Stimulated activated CD8-positive, alpha-beta memory T cell treated with anti-CD3 and anti-CD28 coated beads, Interleukin-7, amount 100 ng/mL, for 1 hour (primary cell): Measurements from ENCODE around the gene CSNK2A1.
"Not testable (repeated sequence)": the region's sequence is repeated elsewhere in the genome, so short reads cannot be mapped to it uniquely, and the experiment has no call there.

ENCODE experiments used
- DNase-seq, 2 donors: peaks; one replicate each; pipeline ENCODE4 v3.0.0-alpha.2; 2020; ENCODE audit warnings: low read depth in 2 of 2

The CSNK2A1 gene

GRCh38 chr20:454951-455350 is 88.6 kb downstream of the CSNK2A1 start:
- DNase-seq, result no peak

GRCh38 chr20:452021-452420 is 91.6 kb downstream of the CSNK2A1 start:
- not testable (repeated sequence) for DNase-seq

- DNase-seq, result no peak
These were observed 97.9 kb downstream of the CSNK2A1 start for GRCh38 chr20:445514-446336.

- DNase-seq, result no peak
These were observed 98.6 kb downstream of the CSNK2A1 start for GRCh38 chr20:444862-445426.

GRCh38 chr20:444117-444516 is 99.5 kb downstream of the CSNK2A1 start:
- DNase-seq, result no peak

- DNase-seq, result no peak
These were observed 100.3 kb downstream of the CSNK2A1 start for GRCh38 chr20:443223-443775.

GRCh38 chr20:440636-441035 is 103.0 kb downstream of the CSNK2A1 start:
- no peak for DNase-seq

- no peak for DNase-seq
These were observed 103.4 kb downstream of the CSNK2A1 start for GRCh38 chr20:440148-440547.

GRCh38 chr20:438571-439469 is 104.8 kb downstream of the CSNK2A1 start:
- DNase-seq, result peak in 1 of 2 donors; percentile 20

GRCh38 chr20:437787-438486 is 105.7 kb downstream of the CSNK2A1 start:
- DNase-seq, result no peak

- no peak for DNase-seq
These were observed 107.1 kb downstream of the CSNK2A1 start for GRCh38 chr20:436476-436875.

GRCh38 chr20:435558-435957 is 108.0 kb downstream of the CSNK2A1 start:
- no peak for DNase-seq

GRCh38 chr20:434661-435419 is 108.8 kb downstream of the CSNK2A1 start:
- no peak for DNase-seq

- no peak for DNase-seq
These were observed 109.4 kb downstream of the CSNK2A1 start for GRCh38 chr20:434221-434620.

GRCh38 chr20:433300-433975 is 110.2 kb downstream of the CSNK2A1 start:
- peak; percentile 21 to 41 for DNase-seq

- DNase-seq, result no peak
These were observed 110.8 kb downstream of the CSNK2A1 start for GRCh38 chr20:432677-433299.

GRCh38 chr20:432208-432607 is 111.4 kb downstream of the CSNK2A1 start:
- DNase-seq, result no peak

GRCh38 chr20:431012-431904 is 112.3 kb downstream of the CSNK2A1 start:
- no peak for DNase-seq
